Nephron (organoid): Measurements from ENCODE around the gene XIRP2.
A peak's percentile ranks its signal among the peaks of the same experiment; 100 is the strongest.

ENCODE experiments used
- H3K27ac Mint-ChIP-seq, 3 experiments: 2 replicates each; pipeline ENCODE4 v1.8.0; 2020; ENCODE audit warnings: mixed read lengths in 3 of 3, mild to moderate bottlenecking in 2 of 3, moderate library complexity in 1 of 3
- H3K27me3 Mint-ChIP-seq: 2 replicates; pipeline ENCODE4 v1.8.0; 2021; ENCODE audit warnings: low read depth, mild to moderate bottlenecking, moderate library complexity, mixed read lengths
- H3K36me3 Mint-ChIP-seq: 2 replicates; pipeline ENCODE4 v1.8.0; 2020; ENCODE audit warnings: low read depth, mixed read lengths
- H3K4me1 Mint-ChIP-seq: 2 replicates; pipeline ENCODE4 v1.8.0; 2020; ENCODE audit warnings: mixed read lengths
- H3K4me3 Mint-ChIP-seq, 3 experiments: 2 replicates each; pipeline ENCODE4 v1.8.0; 2020; ENCODE audit warnings: mild to moderate bottlenecking in 3 of 3, mixed read lengths in 3 of 3, moderate library complexity in 2 of 3
- H3K9me3 Mint-ChIP-seq: 2 replicates; pipeline ENCODE4 v1.8.0; 2020; ENCODE audit warnings: mixed read lengths
- TF ChIP-seq, protein P1 (sequence below), 3 experiments: fragments of 200-600 bp; sonication (generic); IDR thresholded peaks; one replicate each; pipeline ENCODE4 v1.5.0; 2021; ENCODE audit warnings: antibody characterized with exemption in 3 of 3; ENCODE audit not compliant: unreplicated experiment in 3 of 3

Gene XIRP2

DNA sequence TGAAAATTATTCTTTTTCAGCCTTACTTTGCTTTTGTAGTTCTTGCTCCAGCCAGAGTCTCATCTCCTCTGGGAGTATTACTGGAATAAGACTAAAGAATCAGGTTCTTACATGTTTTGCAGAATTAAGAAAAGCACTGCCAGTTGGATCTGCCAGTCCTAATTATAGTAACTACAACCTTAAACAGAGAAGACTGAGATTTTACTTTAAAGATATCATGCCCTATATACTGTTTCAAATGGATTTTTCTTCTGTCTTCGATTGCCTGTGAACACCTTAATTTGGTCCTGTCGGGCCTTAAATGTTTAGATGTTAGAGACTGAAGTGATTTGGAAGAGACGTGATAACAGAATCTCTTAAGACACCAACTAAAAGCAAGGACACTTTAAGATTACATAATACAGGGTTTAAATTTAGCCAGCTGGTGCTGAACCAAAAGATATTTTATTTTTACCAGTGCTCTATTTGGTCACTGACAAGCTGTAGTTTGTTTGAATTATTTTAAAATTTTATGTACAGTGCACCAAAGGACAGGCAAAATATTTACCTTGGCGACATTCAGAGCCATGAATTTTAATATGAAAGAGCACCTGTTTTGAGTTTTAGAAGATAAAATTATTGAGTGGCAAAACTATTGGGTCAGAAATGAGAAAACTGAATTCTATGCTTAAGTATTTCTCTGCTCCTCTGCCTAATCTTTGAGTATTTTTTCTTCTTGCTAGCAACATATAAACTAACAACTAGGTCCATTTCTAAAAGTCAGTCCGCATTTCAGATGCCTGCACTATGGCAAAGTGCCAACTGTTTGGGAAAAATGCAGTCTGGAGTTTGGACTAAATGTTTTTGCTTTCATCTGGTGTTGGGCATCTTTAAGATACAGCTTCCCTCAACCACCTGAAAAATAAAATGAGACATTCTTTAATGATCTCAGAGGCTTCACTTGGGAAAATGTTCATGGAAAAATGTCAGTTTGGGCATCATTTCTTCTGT lies 300.0 kb downstream of the XIRP2 start:
- H3K4me3 Mint-ChIP-seq: peak overlapping the region; percentile 28 to 80 (median 66)
- no peaks in the 10 kb centered on the region for H3K36me3 Mint-ChIP-seq

GRCh38 chr2:167190053-167190452 lies 301.8 kb downstream of the XIRP2 start:
- H3K4me3 Mint-ChIP-seq: peak overlapping the region in 1 of 3 experiments; percentile 80
- H3K36me3 Mint-ChIP-seq: no peaks in the 10 kb centered on the region
- H3K4me1 Mint-ChIP-seq: peaks cover 45% of the 10 kb centered on the region
- TF ChIP-seq, protein P1, sequence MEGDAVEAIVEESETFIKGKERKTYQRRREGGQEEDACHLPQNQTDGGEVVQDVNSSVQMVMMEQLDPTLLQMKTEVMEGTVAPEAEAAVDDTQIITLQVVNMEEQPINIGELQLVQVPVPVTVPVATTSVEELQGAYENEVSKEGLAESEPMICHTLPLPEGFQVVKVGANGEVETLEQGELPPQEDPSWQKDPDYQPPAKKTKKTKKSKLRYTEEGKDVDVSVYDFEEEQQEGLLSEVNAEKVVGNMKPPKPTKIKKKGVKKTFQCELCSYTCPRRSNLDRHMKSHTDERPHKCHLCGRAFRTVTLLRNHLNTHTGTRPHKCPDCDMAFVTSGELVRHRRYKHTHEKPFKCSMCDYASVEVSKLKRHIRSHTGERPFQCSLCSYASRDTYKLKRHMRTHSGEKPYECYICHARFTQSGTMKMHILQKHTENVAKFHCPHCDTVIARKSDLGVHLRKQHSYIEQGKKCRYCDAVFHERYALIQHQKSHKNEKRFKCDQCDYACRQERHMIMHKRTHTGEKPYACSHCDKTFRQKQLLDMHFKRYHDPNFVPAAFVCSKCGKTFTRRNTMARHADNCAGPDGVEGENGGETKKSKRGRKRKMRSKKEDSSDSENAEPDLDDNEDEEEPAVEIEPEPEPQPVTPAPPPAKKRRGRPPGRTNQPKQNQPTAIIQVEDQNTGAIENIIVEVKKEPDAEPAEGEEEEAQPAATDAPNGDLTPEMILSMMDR (IDR thresholded peaks at IDR 0.05; ENCODE audit: unreplicated experiment in 3 of 3): no peak
- H3K9me3 Mint-ChIP-seq: no peaks in the 10 kb centered on the region
- H3K27me3 Mint-ChIP-seq: no peaks in the 10 kb centered on the region
- peak overlapping the region in 2 of 3 experiments; percentile 46 to 55 for H3K27ac Mint-ChIP-seq

More for the DNA sequence above, 300.0 kb downstream of the XIRP2 start:
- peak overlapping the region in 2 of 3 experiments; percentile 60 to 67 for H3K27ac Mint-ChIP-seq
- H3K4me1 Mint-ChIP-seq: peaks cover 44% of the 10 kb centered on the region
- TF ChIP-seq, protein P1 (IDR thresholded peaks at IDR 0.05; ENCODE audit: unreplicated experiment in 3 of 3): no peak
- no peaks in the 10 kb centered on the region for H3K27me3 Mint-ChIP-seq
- H3K9me3 Mint-ChIP-seq: no peaks in the 10 kb centered on the region

DNA sequence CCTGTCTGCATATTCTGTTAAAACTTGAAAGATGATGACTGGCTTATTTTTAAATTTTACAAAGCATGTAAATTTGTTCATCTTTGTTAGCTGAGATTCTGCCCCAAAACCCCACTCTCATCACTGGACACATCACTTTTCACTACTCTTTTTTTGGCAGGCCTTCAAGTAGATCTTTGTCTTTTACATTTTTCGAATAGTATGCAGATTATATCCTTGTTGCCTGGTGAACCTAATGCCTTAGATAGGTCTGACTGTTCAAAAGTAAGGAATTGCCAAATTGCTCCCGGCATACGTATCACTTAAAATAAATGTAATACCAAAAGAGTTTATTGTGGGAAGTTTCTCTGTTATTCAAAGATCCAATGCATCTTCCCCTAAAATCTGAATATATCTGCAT lies 303.3 kb downstream of the XIRP2 start:
- Mint-ChIP-seq H3K27ac (peak overlapping the region in 1 of 3 experiments; percentile 30), H3K36me3 (no peaks in the 10 kb centered on the region), H3K4me3 (peak overlapping the region in 1 of 3 experiments; percentile 4), H3K4me1 (peaks cover 55% of the 10 kb centered on the region), H3K27me3 (no peaks in the 10 kb centered on the region), H3K9me3 (no peaks in the 10 kb centered on the region)
- TF ChIP-seq, protein P1 (IDR thresholded peaks at IDR 0.05; ENCODE audit: unreplicated experiment in 3 of 3): no peak

- TF ChIP-seq, protein P1 (IDR thresholded peaks at IDR 0.05; ENCODE audit: unreplicated experiment in 3 of 3): no peak
- Mint-ChIP-seq H3K4me1 (peaks cover 57% of the 10 kb centered on the region), H3K27ac (no peak overlapping the region), H3K9me3 (no peaks in the 10 kb centered on the region), H3K27me3 (no peaks in the 10 kb centered on the region), H3K4me3 (no peak overlapping the region), H3K36me3 (no peaks in the 10 kb centered on the region)
Observed at GRCh38 chr2:167192833-167193232, 304.6 kb downstream of the XIRP2 start.

GRCh38 chr2:167196461-167197252 lies 308.4 kb downstream of the XIRP2 start:
- Mint-ChIP-seq H3K27me3 (no peaks in the 10 kb centered on the region), H3K36me3 (no peaks in the 10 kb centered on the region), H3K9me3 (no peaks in the 10 kb centered on the region), H3K27ac (peak overlapping the region; percentile 11 to 85 (median 42)), H3K4me1 (peaks cover 47% of the 10 kb centered on the region), H3K4me3 (no peak overlapping the region)
- TF ChIP-seq, protein P1 (IDR thresholded peaks at IDR 0.05; ENCODE audit: unreplicated experiment in 3 of 3): no peak
